Measurements from ENCODE around the gene RNU5B-1. TPM values are rescaled to one million over a fixed set of nuclear protein-coding genes. Genes with fewer than 3 reads are reported as not detected.

RNU5B-1 gene
- total RNA-seq (2013), result 109 TPM
- polyA plus RNA-seq (not detected), polyA minus RNA-seq (not detected in 2 replicates), total RNA-seq (18.0 to 126 (median 71.4) reads per million in 11 experiments)

- H3K27ac ChIP-seq (ENCODE audit: low read depth in 1 of 2, low read length in 2 of 2), result peak within 1 kb of the TSS; percentile 34 to 87
- peak within 1 kb of the TSS; percentile 74 for H3K9ac ChIP-seq (ENCODE audit: insufficient read depth, low read length, poor library complexity, severe bottlenecking)
- peaks cover 0 to 2% (median 0%) of the 10 kb centered on the region in 3 donors for H3K27me3 Mint-ChIP-seq (ENCODE audit: low read depth in 3 of 3)
- peak within 1 kb of the TSS; percentile 74 to 93 (median 93) for H3K4me3 ChIP-seq (replicated peaks in 1 of 3; ENCODE audit: low read depth in 2 of 3, low read length in 3 of 3)
- no peaks in the 10 kb centered on the region for H3K9me3 ChIP-seq (replicated peaks in 1 of 2; ENCODE audit: control insufficient read depth in 1 of 2, insufficient read depth in 1 of 2, low read length in 2 of 2)
- peak within 1 kb of the TSS; percentile 88 to 96 for H3K4me3 Mint-ChIP-seq
- DNase-seq, result peak; percentile 83 to 89 (median 87)
- peaks cover 0 to 4% (median 2%) of the 10 kb centered on the region in 7 donors for H3K9me3 Mint-ChIP-seq
- no peaks in the 10 kb centered on the region for H3K36me3 ChIP-seq (replicated peaks in 1 of 2; ENCODE audit: control insufficient read depth in 1 of 2, insufficient read depth in 2 of 2, low read length in 2 of 2)
- TF ChIP-seq CTCF (IDR thresholded peaks at IDR 0.05), result peak; percentile 94
- 1% methylated on average over 16 of the region's 24 CpGs for WGBS (ENCODE audit: insufficient coverage)
- no peaks in the 10 kb centered on the region for H3K36me3 Mint-ChIP-seq
- H3K4me2 ChIP-seq (replicated peaks; ENCODE audit: extremely low read depth, low read length, poor library complexity, severe bottlenecking), result peak within 1 kb of the TSS; percentile 88
- H4K20me1 ChIP-seq (ENCODE audit: insufficient read depth, low read length), result no peaks in the 10 kb centered on the region
- peak within 1 kb of the TSS; percentile 91 to 96 (median 94) for H3K27ac Mint-ChIP-seq
- peaks cover 23% of the 10 kb centered on the region for H3K4me1 Mint-ChIP-seq
- no peaks in the 10 kb centered on the region for H3K27me3 ChIP-seq (ENCODE audit: control insufficient read depth in 2 of 2, insufficient read depth in 2 of 2, low read length in 2 of 2)
- intact Hi-C loops (cut with micrococcal nuclease), result loop anchor here in 1 of 2 donors (1.0 kb wide), 1 partner anchor 7 kb away; no protein-coding TSS in a partner anchor
- peak within 1 kb of the TSS; percentile 88 for H2AFZ ChIP-seq (ENCODE audit: insufficient read depth, low read depth, low read length, poor library complexity, severe bottlenecking)
- H3K79me2 ChIP-seq (ENCODE audit: insufficient read depth, low read length), result no peaks in the 10 kb centered on the region
- H3K4me1 ChIP-seq (ENCODE audit: control insufficient read depth in 1 of 2, insufficient read depth in 2 of 2, low read length in 2 of 2), result peaks cover 16 to 19% of the 10 kb centered on the region in 2 donors
These were observed at the start of gene RNU5B-1 for GRCh38 chr15:65304381-65305149. Gene RNU5B-1, plus strand, starts transcription at chr15:65304677.

GRCh38 chr15:65254758-65255157 is 49.7 kb upstream of the RNU5B-1 start:
- H3K27me3 ChIP-seq (ENCODE audit: control insufficient read depth in 2 of 2, insufficient read depth in 2 of 2, low read length in 2 of 2), result no peaks in the 10 kb centered on the region
- no CpG with 5 or more reads among the region's 1 CpG for WGBS (ENCODE audit: insufficient coverage)
- Mint-ChIP-seq H3K9me3 (no peaks in the 10 kb centered on the region), H3K27ac (peak overlapping the region in 3 of 7 donors; percentile 2 to 41 (median 15)), H3K27me3 (ENCODE audit: low read depth in 3 of 3) (peaks cover 0 to 3% (median 0%) of the 10 kb centered on the region in 3 donors), H3K4me1 (peaks cover 6% of the 10 kb centered on the region), H3K36me3 (peaks cover 26 to 27% of the 10 kb centered on the region in 2 donors), H3K4me3 (no peak overlapping the region)
- H3K4me1 ChIP-seq (ENCODE audit: control insufficient read depth in 1 of 2, insufficient read depth in 2 of 2, low read length in 2 of 2), result peaks cover 0 to 7% of the 10 kb centered on the region in 2 donors
- no peaks in the 10 kb centered on the region for H3K9me3 ChIP-seq (replicated peaks in 1 of 2; ENCODE audit: control insufficient read depth in 1 of 2, insufficient read depth in 1 of 2, low read length in 2 of 2)
- DNase-seq, result no peak
- no peak overlapping the region for H3K9ac ChIP-seq (ENCODE audit: insufficient read depth, low read length, poor library complexity, severe bottlenecking)
- no peaks in the 10 kb centered on the region for H4K20me1 ChIP-seq (ENCODE audit: insufficient read depth, low read length)
- H3K4me3 ChIP-seq (replicated peaks in 1 of 3; ENCODE audit: low read depth in 2 of 3, low read length in 3 of 3), result no peak overlapping the region
- H3K4me2 ChIP-seq (replicated peaks; ENCODE audit: extremely low read depth, low read length, poor library complexity, severe bottlenecking), result peak overlapping the region; percentile 20
- intact Hi-C loops (cut with micrococcal nuclease), result no loop called here
- H2AFZ ChIP-seq (ENCODE audit: insufficient read depth, low read depth, low read length, poor library complexity, severe bottlenecking), result peak overlapping the region; percentile 35
- H3K36me3 ChIP-seq (replicated peaks in 1 of 2; ENCODE audit: control insufficient read depth in 1 of 2, insufficient read depth in 2 of 2, low read length in 2 of 2), result peaks cover 2 to 22% of the 10 kb centered on the region in 2 donors
- no peak for TF ChIP-seq CTCF (IDR thresholded peaks at IDR 0.05)
- H3K79me2 ChIP-seq (ENCODE audit: insufficient read depth, low read length), result no peaks in the 10 kb centered on the region
- H3K27ac ChIP-seq (ENCODE audit: low read depth in 1 of 2, low read length in 2 of 2), result no peak overlapping the region

Measured in CD14-positive monocyte (primary cell).